Central memory CD8-positive, alpha-beta T cell (primary cell): Measurements from ENCODE around the gene CPEB3.

Experiments used
- ATAC-seq: fragments of 150-1000 bp; cut with Tn5 transposase; replicated peaks from 2 replicates; pipeline ENCODE4 v1.10.0; 2022; ENCODE audit warnings: mild to moderate bottlenecking, moderate FRiP score, moderate number of reproducible peaks; ENCODE audit not compliant: poor library complexity, severe bottlenecking; ENCODE audit errors: extremely low read depth
- DNase-seq, 2 donors: peaks; one replicate each; pipeline ENCODE4 v3.0.0; 2021; ENCODE audit warnings: low spot score in 2 of 2
- H3K27ac Mint-ChIP-seq: one replicate; pipeline ENCODE4 v1.8.0; 2022; ENCODE audit warnings: low read depth, mild to moderate bottlenecking, moderate library complexity, mixed read lengths
- H3K27me3 Mint-ChIP-seq: one replicate; pipeline ENCODE4 v1.8.0; 2022; ENCODE audit warnings: mixed read lengths
- H3K36me3 Mint-ChIP-seq: one replicate; pipeline ENCODE4 v1.8.0; 2022; ENCODE audit warnings: mild to moderate bottlenecking, moderate library complexity, mixed read lengths; ENCODE audit not compliant: insufficient read depth
- H3K4me1 Mint-ChIP-seq: one replicate; pipeline ENCODE4 v1.8.0; 2022; ENCODE audit warnings: mixed read lengths
- H3K4me3 Mint-ChIP-seq: one replicate; pipeline ENCODE4 v1.8.0; 2022; ENCODE audit warnings: mild to moderate bottlenecking, moderate library complexity, mixed read lengths
- H3K9me3 Mint-ChIP-seq: one replicate; pipeline ENCODE4 v1.8.0; 2022; ENCODE audit warnings: mixed read lengths

The CPEB3 gene

GRCh38 chr10:92184977-92185376 is 105.9 kb downstream of the CPEB3 start:
- DNase-seq: no peak
- H3K4me1 Mint-ChIP-seq: no peaks in the 10 kb centered on the region
- no peak for ATAC-seq
- no peaks in the 10 kb centered on the region for H3K27me3 Mint-ChIP-seq
- no peaks in the 10 kb centered on the region for H3K9me3 Mint-ChIP-seq
- H3K36me3 Mint-ChIP-seq: peaks cover 6% of the 10 kb centered on the region
- H3K27ac Mint-ChIP-seq: no peak overlapping the region
- no peak overlapping the region for H3K4me3 Mint-ChIP-seq

- Mint-ChIP-seq H3K27me3 (no peaks in the 10 kb centered on the region), H3K36me3 (peaks cover 6% of the 10 kb centered on the region), H3K4me3 (no peak overlapping the region), H3K27ac (no peak overlapping the region), H3K9me3 (no peaks in the 10 kb centered on the region), H3K4me1 (no peaks in the 10 kb centered on the region)
- DNase-seq (no peak), ATAC-seq (no peak)
Measured at GRCh38 chr10:92183199-92183598, 107.7 kb downstream of the CPEB3 start.

GRCh38 chr10:92181575-92181974 is 109.3 kb downstream of the CPEB3 start:
- DNase-seq: no peak
- Mint-ChIP-seq H3K4me1 (no peaks in the 10 kb centered on the region), H3K9me3 (no peaks in the 10 kb centered on the region), H3K36me3 (peaks cover 2% of the 10 kb centered on the region), H3K27ac (no peak overlapping the region), H3K4me3 (no peak overlapping the region), H3K27me3 (no peaks in the 10 kb centered on the region)
- no peak for ATAC-seq

- Mint-ChIP-seq H3K9me3 (no peaks in the 10 kb centered on the region), H3K27me3 (no peaks in the 10 kb centered on the region), H3K27ac (no peak overlapping the region), H3K4me3 (no peak overlapping the region), H3K36me3 (peaks cover 2% of the 10 kb centered on the region), H3K4me1 (no peaks in the 10 kb centered on the region)
- ATAC-seq: no peak
- no peak for DNase-seq
Measured at GRCh38 chr10:92180399-92180798, 110.5 kb downstream of the CPEB3 start.

GRCh38 chr10:92177546-92177945 is 113.3 kb downstream of the CPEB3 start:
- no peaks in the 10 kb centered on the region for H3K9me3 Mint-ChIP-seq
- H3K4me1 Mint-ChIP-seq: no peaks in the 10 kb centered on the region
- H3K36me3 Mint-ChIP-seq: no peaks in the 10 kb centered on the region
- no peak overlapping the region for H3K4me3 Mint-ChIP-seq
- no peak for DNase-seq
- no peak for ATAC-seq
- H3K27ac Mint-ChIP-seq: no peak overlapping the region
- no peaks in the 10 kb centered on the region for H3K27me3 Mint-ChIP-seq

- Mint-ChIP-seq H3K36me3 (no peaks in the 10 kb centered on the region), H3K4me1 (no peaks in the 10 kb centered on the region), H3K9me3 (no peaks in the 10 kb centered on the region), H3K27ac (no peak overlapping the region), H3K4me3 (no peak overlapping the region), H3K27me3 (no peaks in the 10 kb centered on the region)
- ATAC-seq: no peak
- no peak for DNase-seq
Measured at GRCh38 chr10:92175164-92175563, 115.7 kb downstream of the CPEB3 start.

- no peaks in the 10 kb centered on the region for H3K9me3 Mint-ChIP-seq
- no peaks in the 10 kb centered on the region for H3K27me3 Mint-ChIP-seq
- DNase-seq (no peak), ATAC-seq (no peak)
- H3K36me3 Mint-ChIP-seq: no peaks in the 10 kb centered on the region
- H3K4me3 Mint-ChIP-seq: no peak overlapping the region
- no peak overlapping the region for H3K27ac Mint-ChIP-seq
- no peaks in the 10 kb centered on the region for H3K4me1 Mint-ChIP-seq
Measured at GRCh38 chr10:92173996-92174395, 116.9 kb downstream of the CPEB3 start.

- Mint-ChIP-seq H3K4me3 (no peak overlapping the region), H3K27me3 (no peaks in the 10 kb centered on the region)
- ATAC-seq: no peak
Measured at GRCh38 chr10:92164036-92164696, 126.7 kb downstream of the CPEB3 start.

GRCh38 chr10:92162541-92162940 is 128.3 kb downstream of the CPEB3 start:
- H3K9me3 Mint-ChIP-seq: no peaks in the 10 kb centered on the region
- no peaks in the 10 kb centered on the region for H3K4me1 Mint-ChIP-seq
- H3K27me3 Mint-ChIP-seq: no peaks in the 10 kb centered on the region
- peaks cover 2% of the 10 kb centered on the region for H3K36me3 Mint-ChIP-seq
- DNase-seq: no peak
- no peak overlapping the region for H3K4me3 Mint-ChIP-seq
- ATAC-seq: no peak
- no peak overlapping the region for H3K27ac Mint-ChIP-seq

More at GRCh38 chr10:92164036-92164696, 126.7 kb downstream of the CPEB3 start:
- no peak overlapping the region for H3K27ac Mint-ChIP-seq
- no peak for DNase-seq
- no peaks in the 10 kb centered on the region for H3K4me1 Mint-ChIP-seq
- peaks cover 2% of the 10 kb centered on the region for H3K36me3 Mint-ChIP-seq
- H3K9me3 Mint-ChIP-seq: no peaks in the 10 kb centered on the region

GRCh38 chr10:92156874-92157773 is 133.8 kb downstream of the CPEB3 start:
- Mint-ChIP-seq H3K9me3 (no peaks in the 10 kb centered on the region), H3K4me3 (no peak overlapping the region), H3K27ac (no peak overlapping the region), H3K36me3 (peaks cover 1% of the 10 kb centered on the region), H3K4me1 (no peaks in the 10 kb centered on the region), H3K27me3 (no peaks in the 10 kb centered on the region)
- no peak for DNase-seq
- ATAC-seq: no peak

GRCh38 chr10:92150823-92151222 is 140.1 kb downstream of the CPEB3 start:
- Mint-ChIP-seq H3K36me3 (peaks cover 2% of the 10 kb centered on the region), H3K4me3 (no peak overlapping the region), H3K27ac (no peak overlapping the region), H3K27me3 (no peaks in the 10 kb centered on the region), H3K4me1 (no peaks in the 10 kb centered on the region), H3K9me3 (no peaks in the 10 kb centered on the region)
- ATAC-seq (no peak), DNase-seq (no peak)

GRCh38 chr10:92149261-92149660 is 141.6 kb downstream of the CPEB3 start:
- DNase-seq: no peak
- Mint-ChIP-seq H3K27ac (no peak overlapping the region), H3K4me1 (no peaks in the 10 kb centered on the region), H3K9me3 (no peaks in the 10 kb centered on the region), H3K4me3 (no peak overlapping the region), H3K27me3 (no peaks in the 10 kb centered on the region), H3K36me3 (peaks cover 2% of the 10 kb centered on the region)
- ATAC-seq: no peak

GRCh38 chr10:92146781-92147180 is 144.1 kb downstream of the CPEB3 start:
- no peak for ATAC-seq
- DNase-seq: no peak
- no peaks in the 10 kb centered on the region for H3K9me3 Mint-ChIP-seq

More at GRCh38 chr10:92146781-92147180, 144.1 kb downstream of the CPEB3 start:
- Mint-ChIP-seq H3K4me3 (no peak overlapping the region), H3K36me3 (peaks cover 2% of the 10 kb centered on the region), H3K27ac (no peak overlapping the region), H3K27me3 (no peaks in the 10 kb centered on the region), H3K4me1 (no peaks in the 10 kb centered on the region)
